AML-193 (cell line): ENCODE measurements around the gene RABEPK.
A peak's percentile ranks its signal among the peaks of the same experiment; 100 is the strongest.
"Not testable (repeated sequence)": the region's sequence is repeated elsewhere in the genome, so short reads cannot be mapped to it uniquely, and the experiment has no call there.

Experiments
- DNase-seq, 2 experiments: peaks; one replicate each; lab custom pipeline; 2025; lab: John Stamatoyannopoulos, UW

The RABEPK gene

GRCh38 chr9:125194466-125194865 is 5.9 kb upstream of the RABEPK start:
- DNase-seq = peak; percentile 25 to 28

GRCh38 chr9:125195591-125195990 is 4.8 kb upstream of the RABEPK start:
- not testable (repeated sequence) for DNase-seq

GRCh38 chr9:125202846-125203618 is 2.7 kb downstream of the RABEPK start:
- DNase-seq = no peak

- DNase-seq = no peak
Observed at GRCh38 chr9:125204477-125204876, 4.1 kb downstream of the RABEPK start.

GRCh38 chr9:125214186-125214585 is 13.8 kb downstream of the RABEPK start:
- no peak for DNase-seq

GRCh38 chr9:125218621-125219020 is 18.3 kb downstream of the RABEPK start:
- no peak for DNase-seq

- DNase-seq = not testable (repeated sequence)
Observed at GRCh38 chr9:125224858-125225257, 24.5 kb downstream of the RABEPK start.

- DNase-seq = no peak
Observed at GRCh38 chr9:125227761-125228160, 27.4 kb downstream of the RABEPK start.

- no peak for DNase-seq
Observed at GRCh38 chr9:125233678-125234077, 33.3 kb downstream of the RABEPK start.

GRCh38 chr9:125234099-125234498 is 33.8 kb downstream of the RABEPK start:
- DNase-seq = not testable (repeated sequence)

GRCh38 chr9:125235804-125236519 is 35.6 kb downstream of the RABEPK start:
- DNase-seq = no peak

- peak; percentile 6 to 15 for DNase-seq
Observed at GRCh38 chr9:125236520-125237159, 36.3 kb downstream of the RABEPK start.

GRCh38 chr9:125238127-125238914 is 38.0 kb downstream of the RABEPK start:
- no peak for DNase-seq

- DNase-seq = no peak
Observed at GRCh38 chr9:125238915-125239446, 38.6 kb downstream of the RABEPK start.

- DNase-seq = no peak
Observed at GRCh38 chr9:125239631-125240597, 39.6 kb downstream of the RABEPK start.

- peak; percentile 30 to 41 for DNase-seq
Observed at GRCh38 chr9:125240649-125240999, 40.3 kb downstream of the RABEPK start.

GRCh38 chr9:125241000-125241862 is 40.9 kb downstream of the RABEPK start, which contains the start of gene HSPA5:
Gene HSPA5, minus strand, starts transcription at chr9:125241343. Its CDS starts 217 bp downstream, at chr9:125241126.
- DNase-seq = peak; percentile 96 to 100

GRCh38 chr9:125241863-125242739 is 41.8 kb downstream of the RABEPK start:
- DNase-seq = peak in 1 of 2 experiments; percentile 45
